H1 (cell line): ENCODE results near the gene HMHB1. TPM values are rescaled to one million over a fixed set of nuclear protein-coding genes. Genes with fewer than 3 reads are reported as not detected.

Experiments
- BACH1 ChIP-seq: IDR thresholded peaks from 2 replicates; pipeline ENCODE4 v1.6.1; 2012; ENCODE audit warnings: low read length, improper control_type of control experiment
- TBP ChIP-seq: IDR thresholded peaks from 2 replicates; pipeline ENCODE4 v1.6.1; 2011; ENCODE audit warnings: low read depth, low read length, improper control_type of control experiment
- polyA plus RNA-seq, 7 experiments: library from polyadenylated mRNA; depleted of rRNA in 3 of 7; stranded (reverse) in 5 of 7; unstranded in 2 of 7; fragments of >200 nt in 5 of 7; fragments of 200-250 nt in 2 of 7; gene quantifications; 1 replicate in 5 of 7; 2 replicates in 1 of 7; 4 replicates in 1 of 7; pipeline versions ENCODE4 v1.2.1 to v1.2.3, GENCODE V29; 2011 to 2013; ENCODE audit warnings: missing spikeins in 2 of 7, mixed read lengths in 2 of 7
- total RNA-seq: library from RNA; stranded (reverse); fragmentation: NEBNext Ultra II Directional; extraction: Animal tissue kit (Norgen Biotek cat#: 25700); gene quantifications from 2 replicates; pipeline ENCODE4 v1.2.1, GENCODE V29; 2021
- TF ChIP-seq, protein P1 (sequence below): fragments of 300-600 bp; sonication (generic); IDR thresholded peaks from 2 replicates; pipeline ENCODE4 v1.7.1; 2012; ENCODE audit warnings: low read length, moderate library complexity, mild to moderate bottlenecking, inconsistent platforms; ENCODE audit not compliant: insufficient replicate concordance

Gene HMHB1
- total and polyA plus RNA-seq, 2 of the 8 experiments (the other 6 are each of a cell fraction or from before 2014, with no cell fraction given), result not detected

DNA sequence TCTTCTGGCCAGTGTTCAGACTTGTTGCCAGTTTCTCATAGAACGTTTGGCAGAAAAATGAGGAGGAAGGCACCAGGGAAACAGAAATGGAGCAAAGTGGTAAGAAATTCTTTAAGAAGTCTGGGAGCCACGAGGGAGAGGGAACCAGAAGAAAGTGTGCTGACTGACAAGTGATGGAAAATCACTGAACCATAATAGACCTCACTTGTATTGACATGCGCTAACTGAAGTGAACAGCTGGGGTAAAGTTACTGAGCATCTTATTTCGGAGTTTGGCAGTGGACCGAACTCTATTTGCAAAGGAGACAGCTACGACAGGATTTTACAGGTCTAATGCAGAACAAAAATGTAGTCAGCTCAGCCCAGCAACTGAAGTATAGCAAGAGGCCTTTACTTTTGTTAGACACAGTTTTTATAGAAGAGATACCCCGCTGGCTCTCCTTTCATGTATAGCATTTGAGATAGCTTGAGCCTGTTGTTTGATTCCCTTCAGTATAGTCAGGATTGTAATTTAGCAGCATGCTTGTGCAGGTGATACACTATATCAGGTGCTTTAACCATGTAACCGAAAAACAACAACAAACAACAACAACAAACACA is 53.6 kb downstream of the HMHB1 start (continued):
- TF ChIP-seq, protein P1, sequence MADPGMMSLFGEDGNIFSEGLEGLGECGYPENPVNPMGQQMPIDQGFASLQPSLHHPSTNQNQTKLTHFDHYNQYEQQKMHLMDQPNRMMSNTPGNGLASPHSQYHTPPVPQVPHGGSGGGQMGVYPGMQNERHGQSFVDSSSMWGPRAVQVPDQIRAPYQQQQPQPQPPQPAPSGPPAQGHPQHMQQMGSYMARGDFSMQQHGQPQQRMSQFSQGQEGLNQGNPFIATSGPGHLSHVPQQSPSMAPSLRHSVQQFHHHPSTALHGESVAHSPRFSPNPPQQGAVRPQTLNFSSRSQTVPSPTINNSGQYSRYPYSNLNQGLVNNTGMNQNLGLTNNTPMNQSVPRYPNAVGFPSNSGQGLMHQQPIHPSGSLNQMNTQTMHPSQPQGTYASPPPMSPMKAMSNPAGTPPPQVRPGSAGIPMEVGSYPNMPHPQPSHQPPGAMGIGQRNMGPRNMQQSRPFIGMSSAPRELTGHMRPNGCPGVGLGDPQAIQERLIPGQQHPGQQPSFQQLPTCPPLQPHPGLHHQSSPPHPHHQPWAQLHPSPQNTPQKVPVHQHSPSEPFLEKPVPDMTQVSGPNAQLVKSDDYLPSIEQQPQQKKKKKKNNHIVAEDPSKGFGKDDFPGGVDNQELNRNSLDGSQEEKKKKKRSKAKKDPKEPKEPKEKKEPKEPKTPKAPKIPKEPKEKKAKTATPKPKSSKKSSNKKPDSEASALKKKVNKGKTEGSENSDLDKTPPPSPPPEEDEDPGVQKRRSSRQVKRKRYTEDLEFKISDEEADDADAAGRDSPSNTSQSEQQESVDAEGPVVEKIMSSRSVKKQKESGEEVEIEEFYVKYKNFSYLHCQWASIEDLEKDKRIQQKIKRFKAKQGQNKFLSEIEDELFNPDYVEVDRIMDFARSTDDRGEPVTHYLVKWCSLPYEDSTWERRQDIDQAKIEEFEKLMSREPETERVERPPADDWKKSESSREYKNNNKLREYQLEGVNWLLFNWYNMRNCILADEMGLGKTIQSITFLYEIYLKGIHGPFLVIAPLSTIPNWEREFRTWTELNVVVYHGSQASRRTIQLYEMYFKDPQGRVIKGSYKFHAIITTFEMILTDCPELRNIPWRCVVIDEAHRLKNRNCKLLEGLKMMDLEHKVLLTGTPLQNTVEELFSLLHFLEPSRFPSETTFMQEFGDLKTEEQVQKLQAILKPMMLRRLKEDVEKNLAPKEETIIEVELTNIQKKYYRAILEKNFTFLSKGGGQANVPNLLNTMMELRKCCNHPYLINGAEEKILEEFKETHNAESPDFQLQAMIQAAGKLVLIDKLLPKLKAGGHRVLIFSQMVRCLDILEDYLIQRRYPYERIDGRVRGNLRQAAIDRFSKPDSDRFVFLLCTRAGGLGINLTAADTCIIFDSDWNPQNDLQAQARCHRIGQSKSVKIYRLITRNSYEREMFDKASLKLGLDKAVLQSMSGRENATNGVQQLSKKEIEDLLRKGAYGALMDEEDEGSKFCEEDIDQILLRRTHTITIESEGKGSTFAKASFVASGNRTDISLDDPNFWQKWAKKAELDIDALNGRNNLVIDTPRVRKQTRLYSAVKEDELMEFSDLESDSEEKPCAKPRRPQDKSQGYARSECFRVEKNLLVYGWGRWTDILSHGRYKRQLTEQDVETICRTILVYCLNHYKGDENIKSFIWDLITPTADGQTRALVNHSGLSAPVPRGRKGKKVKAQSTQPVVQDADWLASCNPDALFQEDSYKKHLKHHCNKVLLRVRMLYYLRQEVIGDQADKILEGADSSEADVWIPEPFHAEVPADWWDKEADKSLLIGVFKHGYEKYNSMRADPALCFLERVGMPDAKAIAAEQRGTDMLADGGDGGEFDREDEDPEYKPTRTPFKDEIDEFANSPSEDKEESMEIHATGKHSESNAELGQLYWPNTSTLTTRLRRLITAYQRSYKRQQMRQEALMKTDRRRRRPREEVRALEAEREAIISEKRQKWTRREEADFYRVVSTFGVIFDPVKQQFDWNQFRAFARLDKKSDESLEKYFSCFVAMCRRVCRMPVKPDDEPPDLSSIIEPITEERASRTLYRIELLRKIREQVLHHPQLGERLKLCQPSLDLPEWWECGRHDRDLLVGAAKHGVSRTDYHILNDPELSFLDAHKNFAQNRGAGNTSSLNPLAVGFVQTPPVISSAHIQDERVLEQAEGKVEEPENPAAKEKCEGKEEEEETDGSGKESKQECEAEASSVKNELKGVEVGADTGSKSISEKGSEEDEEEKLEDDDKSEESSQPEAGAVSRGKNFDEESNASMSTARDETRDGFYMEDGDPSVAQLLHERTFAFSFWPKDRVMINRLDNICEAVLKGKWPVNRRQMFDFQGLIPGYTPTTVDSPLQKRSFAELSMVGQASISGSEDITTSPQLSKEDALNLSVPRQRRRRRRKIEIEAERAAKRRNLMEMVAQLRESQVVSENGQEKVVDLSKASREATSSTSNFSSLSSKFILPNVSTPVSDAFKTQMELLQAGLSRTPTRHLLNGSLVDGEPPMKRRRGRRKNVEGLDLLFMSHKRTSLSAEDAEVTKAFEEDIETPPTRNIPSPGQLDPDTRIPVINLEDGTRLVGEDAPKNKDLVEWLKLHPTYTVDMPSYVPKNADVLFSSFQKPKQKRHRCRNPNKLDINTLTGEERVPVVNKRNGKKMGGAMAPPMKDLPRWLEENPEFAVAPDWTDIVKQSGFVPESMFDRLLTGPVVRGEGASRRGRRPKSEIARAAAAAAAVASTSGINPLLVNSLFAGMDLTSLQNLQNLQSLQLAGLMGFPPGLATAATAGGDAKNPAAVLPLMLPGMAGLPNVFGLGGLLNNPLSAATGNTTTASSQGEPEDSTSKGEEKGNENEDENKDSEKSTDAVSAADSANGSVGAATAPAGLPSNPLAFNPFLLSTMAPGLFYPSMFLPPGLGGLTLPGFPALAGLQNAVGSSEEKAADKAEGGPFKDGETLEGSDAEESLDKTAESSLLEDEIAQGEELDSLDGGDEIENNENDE, result no peak
- no peak for TF ChIP-seq BACH1
- TF ChIP-seq TBP, result no peak
